ENCODE results near the gene KCNJ6. TPM values are rescaled to one million over a fixed set of nuclear protein-coding genes. Genes with fewer than 3 reads are reported as not detected.

The KCNJ6 gene
- total RNA-seq, 6 experiments from 2014 or later: not detected

DNA sequence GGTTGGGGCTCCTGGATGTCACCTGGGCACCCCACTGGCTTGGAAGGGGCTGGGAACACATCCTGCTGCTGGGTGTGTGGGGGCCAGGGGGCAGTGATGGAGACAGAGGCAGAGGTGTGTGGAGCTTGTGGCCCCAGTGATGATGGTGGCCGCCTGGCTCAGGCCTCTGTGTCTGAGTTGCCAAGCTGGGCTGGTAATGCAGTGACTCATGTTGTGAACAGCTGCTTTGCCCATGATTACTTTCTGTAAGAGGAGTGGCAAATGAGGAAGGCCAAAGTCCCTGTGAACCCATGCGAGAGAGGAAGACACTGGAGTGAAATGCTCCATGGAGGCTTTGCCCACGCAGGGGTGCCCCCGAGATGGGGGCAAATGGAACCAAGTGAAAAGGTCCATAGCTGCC, 86.8 kb downstream of the KCNJ6 start:
- H3K4me1 Mint-ChIP-seq (ENCODE audit: low read depth): peaks cover 15% of the 10 kb centered on the region
- no peak overlapping the region for H3K27ac Mint-ChIP-seq
- H3K4me3 Mint-ChIP-seq: no peak overlapping the region
- no peak for TF ChIP-seq CTCF (IDR thresholded peaks at IDR 0.05)
- no peaks in the 10 kb centered on the region for H3K9me3 Mint-ChIP-seq
- DNase-seq: peak; percentile 35
- no peaks in the 10 kb centered on the region for H3K36me3 Mint-ChIP-seq (ENCODE audit: low read depth)
- H3K27me3 Mint-ChIP-seq (ENCODE audit: insufficient read depth): peaks cover 6% of the 10 kb centered on the region

- peaks cover 6% of the 10 kb centered on the region for H3K27me3 Mint-ChIP-seq (ENCODE audit: insufficient read depth)
- no peak overlapping the region for H3K27ac Mint-ChIP-seq
- peaks cover 15% of the 10 kb centered on the region for H3K4me1 Mint-ChIP-seq (ENCODE audit: low read depth)
- H3K4me3 Mint-ChIP-seq: no peak overlapping the region
- DNase-seq: no peak
- H3K9me3 Mint-ChIP-seq: no peaks in the 10 kb centered on the region
- no peak for TF ChIP-seq CTCF (IDR thresholded peaks at IDR 0.05)
- no peaks in the 10 kb centered on the region for H3K36me3 Mint-ChIP-seq (ENCODE audit: low read depth)
Measured at GRCh38 chr21:37828991-37829390, 87.3 kb downstream of the KCNJ6 start.

DNA sequence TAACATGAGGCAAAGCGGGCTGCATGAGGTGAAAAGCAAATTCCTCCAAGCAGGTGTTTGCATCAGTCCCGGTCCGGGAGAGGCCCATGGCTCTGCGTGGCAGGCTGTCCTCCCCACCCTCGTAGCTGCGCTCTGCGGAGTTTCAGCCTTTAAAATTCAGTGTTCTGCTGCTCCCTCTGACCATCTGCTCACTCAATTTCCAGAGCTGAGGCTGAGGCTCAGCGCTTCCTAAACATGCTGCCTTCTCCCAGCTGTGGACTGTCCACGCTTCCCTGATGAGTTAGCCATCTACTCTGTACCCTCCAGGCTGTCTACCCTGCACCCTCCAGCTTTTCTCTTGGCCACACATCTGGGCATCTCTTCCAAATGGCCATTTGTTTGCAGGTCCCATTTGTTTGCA, 87.7 kb downstream of the KCNJ6 start:
- H3K4me1 Mint-ChIP-seq (ENCODE audit: low read depth): peaks cover 15% of the 10 kb centered on the region
- TF ChIP-seq CTCF (IDR thresholded peaks at IDR 0.05): no peak
- no peak for DNase-seq
- H3K4me3 Mint-ChIP-seq: no peak overlapping the region
- no peaks in the 10 kb centered on the region for H3K9me3 Mint-ChIP-seq
- H3K36me3 Mint-ChIP-seq (ENCODE audit: low read depth): no peaks in the 10 kb centered on the region
- no peak overlapping the region for H3K27ac Mint-ChIP-seq
- H3K27me3 Mint-ChIP-seq (ENCODE audit: insufficient read depth): peaks cover 7% of the 10 kb centered on the region

GRCh38 chr21:37827913-37828312, 88.3 kb downstream of the KCNJ6 start:
- Mint-ChIP-seq H3K36me3 (ENCODE audit: low read depth) (no peaks in the 10 kb centered on the region), H3K27ac (no peak overlapping the region), H3K27me3 (ENCODE audit: insufficient read depth) (peaks cover 10% of the 10 kb centered on the region), H3K4me3 (no peak overlapping the region), H3K4me1 (ENCODE audit: low read depth) (peaks cover 15% of the 10 kb centered on the region), H3K9me3 (no peaks in the 10 kb centered on the region)
- no peak for DNase-seq
- no peak for TF ChIP-seq CTCF (IDR thresholded peaks at IDR 0.05)

- peak; percentile 18 for DNase-seq
Measured at GRCh38 chr21:37821786-37822450, 94.3 kb downstream of the KCNJ6 start.

More at GRCh38 chr21:37821786-37822450, 94.3 kb downstream of the KCNJ6 start:
- no peak overlapping the region for H3K27ac Mint-ChIP-seq
- H3K36me3 Mint-ChIP-seq (ENCODE audit: low read depth): no peaks in the 10 kb centered on the region
- H3K4me1 Mint-ChIP-seq (ENCODE audit: low read depth): peaks cover 9% of the 10 kb centered on the region
- TF ChIP-seq CTCF (IDR thresholded peaks at IDR 0.05): no peak
- H3K4me3 Mint-ChIP-seq: no peak overlapping the region
- no peaks in the 10 kb centered on the region for H3K9me3 Mint-ChIP-seq
- H3K27me3 Mint-ChIP-seq (ENCODE audit: insufficient read depth): peaks cover 4% of the 10 kb centered on the region; the same call in 1 of the 2 replicates
